HepG2 (cell line): Measurements from ENCODE around the gene MED25.

Source experiments
- IRF2 ChIP-seq: IDR thresholded peaks from 2 replicates; pipeline ENCODE4 v1.6.1; 2018; ENCODE audit warnings: missing genetic modification reagents, missing compliant biosample characterization
- NFYB ChIP-seq: sonication (generic); formaldehyde crosslinking; IDR thresholded peaks from 2 replicates; pipeline ENCODE4 v1.4.0; 2020; ENCODE audit warnings: missing genetic modification reagents
- NR2C2 ChIP-seq: sonication (generic); formaldehyde crosslinking; IDR thresholded peaks from 2 replicates; pipeline ENCODE4 v1.4.0; 2020; ENCODE audit warnings: missing genetic modification reagents, mild to moderate bottlenecking, moderate library complexity, borderline replicate concordance

DNA sequence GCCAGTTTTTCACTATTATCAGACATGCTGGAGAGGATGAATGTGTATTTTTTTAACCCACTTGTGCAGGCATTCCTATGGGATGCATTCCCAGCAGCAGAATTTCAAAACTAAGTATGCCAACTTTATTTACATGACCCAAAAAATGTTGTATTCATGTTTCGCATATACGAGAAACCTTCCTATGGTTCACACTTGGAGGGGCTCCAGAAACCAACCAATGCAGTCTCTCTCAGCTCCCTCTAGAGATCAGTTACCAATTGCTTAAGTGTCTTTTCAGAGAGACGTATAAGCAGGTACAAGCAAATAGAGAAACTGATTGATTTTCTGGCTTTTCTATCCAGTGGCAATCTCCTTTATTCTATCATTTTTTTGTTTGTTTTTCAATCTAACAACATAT is 27.3 kb downstream of the MED25 start:
- no peak for TF ChIP-seq NR2C2 (CRISPR knock-in tag)
- TF ChIP-seq NFYB (CRISPR knock-in tag) = no peak
- TF ChIP-seq IRF2 (CRISPR knock-in tag) = no peak
